ENCODE results near the gene ZFPM1.

GRCh38 chr16:88519938-88520653 lies 67.0 kb downstream of the ZFPM1 start:
- TF ChIP-seq CTCF (conservative IDR thresholded peaks at IDR 0.05 in 1 of 2, IDR thresholded peaks at IDR 0.05 in 1 of 2; ENCODE audit: extremely low read depth in 1 of 2, insufficient read depth in 1 of 2, low read depth in 1 of 2, low read length in 2 of 2) (no peak), EZH2 (IDR thresholded peaks at IDR 0.05; ENCODE audit: borderline replicate concordance, low read length) (no peak)
